K562 (cell line): ENCODE results near the gene KAT7. TPM values are rescaled to one million over a fixed set of nuclear protein-coding genes. Genes with fewer than 3 reads are reported as not detected.
A peak's percentile ranks its signal among the peaks of the same experiment; 100 is the strongest.

Experiments used
- ARNT ChIP-seq, 2 experiments: fragments of 450-650 bp; IDR thresholded peaks; 2 replicates each; pipeline ENCODE4 v1.6.1; 2016; ENCODE audit warnings: mild to moderate bottlenecking in 1 of 2
- BRD9 ChIP-seq: fragments of 450-650 bp; IDR thresholded peaks from 2 replicates; pipeline ENCODE4 v1.6.1; 2018; ENCODE audit warnings: low read depth; ENCODE audit not compliant: partially characterized antibody
- FOSL1 ChIP-seq: fragments of 200-800 bp; sonication (Bioruptor generic); conservative IDR thresholded peaks from 2 replicates; pipeline ENCODE4 v1.6.1; 2016; ENCODE audit warnings: missing genetic modification characterization, missing compliant biosample characterization
- FOXK2 ChIP-seq, 2 experiments: fragments of 450-650 bp; IDR thresholded peaks in 1 of 2; conservative IDR thresholded peaks in 1 of 2; 2 replicates each; pipeline ENCODE4 v1.6.1; 2016; ENCODE audit warnings: low read depth in 2 of 2, mild to moderate bottlenecking in 1 of 2
- GTF2E2 ChIP-seq: fragments of 200-800 bp; sonication (Bioruptor generic); IDR thresholded peaks from 2 replicates; pipeline ENCODE4 v1.6.1; 2016; ENCODE audit warnings: missing genetic modification characterization, missing compliant biosample characterization
- HNRNPL ChIP-seq: fragments of 200-400 bp; formaldehyde crosslinking; IDR thresholded peaks from 2 replicates; pipeline ENCODE4 v1.6.1; 2017; ENCODE audit warnings: low read depth, mild to moderate bottlenecking, low read length
- MEF2D ChIP-seq: conservative IDR thresholded peaks from 2 replicates; pipeline ENCODE4 v1.6.1; 2016; ENCODE audit warnings: low read depth, missing genetic modification characterization, missing compliant biosample characterization
- NONO ChIP-seq, 2 experiments: fragments of 200-400 bp in 1 of 2; fragments of 450-650 bp in 1 of 2; formaldehyde crosslinking in 1 of 2; IDR thresholded peaks; 2 replicates each; pipeline ENCODE4 v1.6.1; 2017; ENCODE audit warnings: low read depth in 2 of 2, mild to moderate bottlenecking in 2 of 2, moderate library complexity in 2 of 2, low read length in 1 of 2
- NR1H2 ChIP-seq: sonication (generic); formaldehyde crosslinking; IDR thresholded peaks from 2 replicates; pipeline ENCODE4 v1.4.0; 2020; ENCODE audit warnings: mild to moderate bottlenecking, missing genetic modification reagents
- RBM14 ChIP-seq: fragments of 200-400 bp; formaldehyde crosslinking; IDR thresholded peaks from 2 replicates; pipeline ENCODE4 v1.6.1; 2018; ENCODE audit warnings: low read depth, mild to moderate bottlenecking, low read length, moderate library complexity, borderline replicate concordance; ENCODE audit not compliant: insufficient read depth
- SMARCE1 ChIP-seq: fragments of 450-650 bp; IDR thresholded peaks from 2 replicates; pipeline ENCODE4 v1.7.1; 2016; ENCODE audit warnings: mild to moderate bottlenecking
- TBL1XR1 ChIP-seq, 2 experiments: IDR thresholded peaks; 2 replicates each; pipeline ENCODE4 v1.6.1; 2012; ENCODE audit warnings: improper control_type of control experiment in 2 of 2, low read length in 2 of 2, mild to moderate bottlenecking in 1 of 2
- ZNF134 ChIP-seq: fragments of 250-450 bp; sonication (Bioruptor Pico); conservative IDR thresholded peaks from 2 replicates; pipeline ENCODE4 v1.4.0; 2020
- ZNF311 ChIP-seq: fragments of 250-450 bp; sonication (Bioruptor Pico); IDR thresholded peaks from 2 replicates; pipeline ENCODE4 v1.4.0; 2020; ENCODE audit warnings: mild to moderate bottlenecking, moderate library complexity
- ZNF830 ChIP-seq: fragments of 250-450 bp; sonication (Bioruptor Pico); IDR thresholded peaks from 2 replicates; pipeline ENCODE4 v1.5.0; 2021; ENCODE audit warnings: mild to moderate bottlenecking
- polyA plus RNA-seq, 8 experiments: library from polyadenylated mRNA; depleted of rRNA in 4 of 8; stranded (reverse) in 5 of 8; unstranded in 3 of 8; fragments of >200 nt; fragmentation: Nextera tagmentation in 2 of 8; fragmentation: Illumina TruSeq in 1 of 8; extraction: Ambion mirVana in 2 of 8; extraction: Trizol in 1 of 8; gene quantifications; 2 replicates each; pipeline versions ENCODE4 v1.2.1 to v1.2.3, GENCODE V29; 2011 to 2014; ENCODE audit warnings: inconsistent platforms in 1 of 8, missing spikeins in 1 of 8
- total RNA-seq, 7 experiments: library from RNA; depleted of rRNA in 6 of 7; stranded (reverse); fragments of >200 nt in 6 of 7; fragmentation: Illumina TruSeq in 2 of 7; extraction: Trizol in 2 of 7; gene quantifications; 2 replicates each; pipeline versions ENCODE4 v1.2.1 to v1.2.3, GENCODE V29; 2011 to 2021; ENCODE audit warnings: low replicate concordance in 1 of 7
- TF ChIP-seq, protein P1 (sequence below): fragments of 450-650 bp; conservative IDR thresholded peaks from 2 replicates; pipeline ENCODE4 v1.6.1; 2016; ENCODE audit warnings: missing genetic modification characterization, low read depth, mild to moderate bottlenecking, control low read depth, missing compliant biosample characterization
- TF ChIP-seq, protein P2 (sequence below): fragments of 450-650 bp; IDR thresholded peaks from 2 replicates; pipeline ENCODE4 v1.6.1; 2017; ENCODE audit warnings: antibody characterized with exemption, mild to moderate bottlenecking
- TF ChIP-seq, protein P3 (sequence below): fragments of 450-650 bp; IDR thresholded peaks from 2 replicates; pipeline ENCODE4 v1.6.1; 2016
- TF ChIP-seq, protein P4 (sequence below): fragments of 250-450 bp; sonication (Bioruptor Pico); IDR thresholded peaks from 2 replicates; pipeline ENCODE4 v1.8.0; 2021; ENCODE audit warnings: borderline replicate concordance, mild to moderate bottlenecking, moderate library complexity; ENCODE audit not compliant: poor library complexity, severe bottlenecking

KAT7 gene
- total and polyA plus RNA-seq, 9 of the 15 experiments (the other 6 are each of a cell fraction or from before 2014, with no cell fraction given), result 10.8 to 57.3 (median 34.8) TPM

DNA sequence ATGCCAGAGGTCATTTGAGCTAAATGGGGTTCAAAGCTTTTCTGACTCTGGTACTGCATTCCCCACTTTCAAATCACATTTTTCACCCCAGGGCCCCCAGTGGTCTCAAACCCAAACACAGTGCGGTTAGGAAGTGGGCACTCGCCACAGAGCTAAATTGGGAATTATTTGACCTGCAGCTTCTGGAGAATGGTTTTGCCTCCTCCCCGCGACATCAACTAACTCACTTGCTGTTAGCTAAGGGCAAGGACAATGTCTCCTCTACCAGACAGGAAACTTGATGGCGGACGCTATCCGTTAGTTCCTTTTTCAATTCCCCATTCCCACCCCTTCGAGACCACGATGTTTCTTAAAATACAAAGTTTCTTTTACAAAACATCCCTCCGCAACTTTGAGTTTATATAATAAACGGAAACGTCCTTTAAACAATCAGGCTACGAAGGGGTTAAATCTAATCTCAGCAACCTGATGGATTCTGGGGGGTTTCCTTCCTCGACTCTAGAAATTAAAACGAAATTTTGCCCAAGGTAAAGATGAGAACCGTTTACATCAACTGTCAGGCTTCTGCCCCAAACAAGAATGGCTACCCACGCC, 500 bp upstream of the KAT7 start (continued):
- TF ChIP-seq SMARCE1 (0 out of 2 replicates have a peak, but pooled peaks have one; percentile 24), FOXK2 (conservative IDR thresholded peaks at IDR 0.05 in 1 of 2, IDR thresholded peaks at IDR 0.05 in 1 of 2; ENCODE audit: low read depth in 2 of 2) (peak in 1 of 2 experiments; percentile 57; a peak in 1 of 4 replicates), NR1H2 (CRISPR knock-in tag) (peak; percentile 7; the same call in 1 of the 2 replicates), NONO (IDR thresholded peaks at IDR 0.05; ENCODE audit: low read depth in 2 of 2, low read length in 1 of 2) (no peak), GTF2E2 (tag) (peak; percentile 89; the same call in 1 of the 2 replicates), ARNT (IDR thresholded peaks at IDR 0.05) (peak in 1 of 2 experiments; percentile 64; a peak in 2 of 4 replicates), BRD9 (peak; percentile 52), ZNF830 (CRISPR knock-in tag) (no peak), RBM14 (no peak), ZNF134 (CRISPR knock-in tag) (no peak), TBL1XR1 (IDR thresholded peaks at IDR 0.05; ENCODE audit: low read length in 2 of 2) (0 out of 4 replicates have a peak, but pooled peaks of 1 of the 2 experiments have one; percentile 10), HNRNPL (no peak), ZNF311 (CRISPR knock-in tag) (no peak), FOSL1 (tag) (peak; percentile 47; the same call in 1 of the 2 replicates), MEF2D (tag) (0 out of 2 replicates have a peak, but pooled peaks have one; percentile 41)
- TF ChIP-seq, protein P1, sequence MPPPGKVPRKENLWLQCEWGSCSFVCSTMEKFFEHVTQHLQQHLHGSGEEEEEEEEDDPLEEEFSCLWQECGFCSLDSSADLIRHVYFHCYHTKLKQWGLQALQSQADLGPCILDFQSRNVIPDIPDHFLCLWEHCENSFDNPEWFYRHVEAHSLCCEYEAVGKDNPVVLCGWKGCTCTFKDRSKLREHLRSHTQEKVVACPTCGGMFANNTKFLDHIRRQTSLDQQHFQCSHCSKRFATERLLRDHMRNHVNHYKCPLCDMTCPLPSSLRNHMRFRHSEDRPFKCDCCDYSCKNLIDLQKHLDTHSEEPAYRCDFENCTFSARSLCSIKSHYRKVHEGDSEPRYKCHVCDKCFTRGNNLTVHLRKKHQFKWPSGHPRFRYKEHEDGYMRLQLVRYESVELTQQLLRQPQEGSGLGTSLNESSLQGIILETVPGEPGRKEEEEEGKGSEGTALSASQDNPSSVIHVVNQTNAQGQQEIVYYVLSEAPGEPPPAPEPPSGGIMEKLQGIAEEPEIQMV (tag), result 0 out of 2 replicates have a peak, but pooled peaks have one; percentile 3
- TF ChIP-seq, protein P2, sequence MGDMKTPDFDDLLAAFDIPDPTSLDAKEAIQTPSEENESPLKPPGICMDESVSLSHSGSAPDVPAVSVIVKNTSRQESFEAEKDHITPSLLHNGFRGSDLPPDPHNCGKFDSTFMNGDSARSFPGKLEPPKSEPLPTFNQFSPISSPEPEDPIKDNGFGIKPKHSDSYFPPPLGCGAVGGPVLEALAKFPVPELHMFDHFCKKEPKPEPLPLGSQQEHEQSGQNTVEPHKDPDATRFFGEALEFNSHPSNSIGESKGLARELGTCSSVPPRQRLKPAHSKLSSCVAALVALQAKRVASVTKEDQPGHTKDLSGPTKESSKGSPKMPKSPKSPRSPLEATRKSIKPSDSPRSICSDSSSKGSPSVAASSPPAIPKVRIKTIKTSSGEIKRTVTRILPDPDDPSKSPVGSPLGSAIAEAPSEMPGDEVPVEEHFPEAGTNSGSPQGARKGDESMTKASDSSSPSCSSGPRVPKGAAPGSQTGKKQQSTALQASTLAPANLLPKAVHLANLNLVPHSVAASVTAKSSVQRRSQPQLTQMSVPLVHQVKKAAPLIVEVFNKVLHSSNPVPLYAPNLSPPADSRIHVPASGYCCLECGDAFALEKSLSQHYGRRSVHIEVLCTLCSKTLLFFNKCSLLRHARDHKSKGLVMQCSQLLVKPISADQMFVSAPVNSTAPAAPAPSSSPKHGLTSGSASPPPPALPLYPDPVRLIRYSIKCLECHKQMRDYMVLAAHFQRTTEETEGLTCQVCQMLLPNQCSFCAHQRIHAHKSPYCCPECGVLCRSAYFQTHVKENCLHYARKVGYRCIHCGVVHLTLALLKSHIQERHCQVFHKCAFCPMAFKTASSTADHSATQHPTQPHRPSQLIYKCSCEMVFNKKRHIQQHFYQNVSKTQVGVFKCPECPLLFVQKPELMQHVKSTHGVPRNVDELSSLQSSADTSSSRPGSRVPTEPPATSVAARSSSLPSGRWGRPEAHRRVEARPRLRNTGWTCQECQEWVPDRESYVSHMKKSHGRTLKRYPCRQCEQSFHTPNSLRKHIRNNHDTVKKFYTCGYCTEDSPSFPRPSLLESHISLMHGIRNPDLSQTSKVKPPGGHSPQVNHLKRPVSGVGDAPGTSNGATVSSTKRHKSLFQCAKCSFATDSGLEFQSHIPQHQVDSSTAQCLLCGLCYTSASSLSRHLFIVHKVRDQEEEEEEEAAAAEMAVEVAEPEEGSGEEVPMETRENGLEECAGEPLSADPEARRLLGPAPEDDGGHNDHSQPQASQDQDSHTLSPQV, result 0 out of 2 replicates have a peak, but pooled peaks have one; percentile 42
- TF ChIP-seq, protein P3, sequence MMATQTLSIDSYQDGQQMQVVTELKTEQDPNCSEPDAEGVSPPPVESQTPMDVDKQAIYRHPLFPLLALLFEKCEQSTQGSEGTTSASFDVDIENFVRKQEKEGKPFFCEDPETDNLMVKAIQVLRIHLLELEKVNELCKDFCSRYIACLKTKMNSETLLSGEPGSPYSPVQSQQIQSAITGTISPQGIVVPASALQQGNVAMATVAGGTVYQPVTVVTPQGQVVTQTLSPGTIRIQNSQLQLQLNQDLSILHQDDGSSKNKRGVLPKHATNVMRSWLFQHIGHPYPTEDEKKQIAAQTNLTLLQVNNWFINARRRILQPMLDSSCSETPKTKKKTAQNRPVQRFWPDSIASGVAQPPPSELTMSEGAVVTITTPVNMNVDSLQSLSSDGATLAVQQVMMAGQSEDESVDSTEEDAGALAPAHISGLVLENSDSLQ, result peak; percentile 85
- TF ChIP-seq, protein P4, sequence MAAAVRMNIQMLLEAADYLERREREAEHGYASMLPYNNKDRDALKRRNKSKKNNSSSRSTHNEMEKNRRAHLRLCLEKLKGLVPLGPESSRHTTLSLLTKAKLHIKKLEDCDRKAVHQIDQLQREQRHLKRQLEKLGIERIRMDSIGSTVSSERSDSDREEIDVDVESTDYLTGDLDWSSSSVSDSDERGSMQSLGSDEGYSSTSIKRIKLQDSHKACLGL (CRISPR knock-in tag), result no peak
